EH (cell line): ENCODE data around the gene NTF4.

Source experiments
- DNase-seq: peaks from one replicate; pipeline ENCODE4 v3.0.0-alpha.2; 2015; ENCODE audit warnings: low read depth

Gene NTF4

DNA sequence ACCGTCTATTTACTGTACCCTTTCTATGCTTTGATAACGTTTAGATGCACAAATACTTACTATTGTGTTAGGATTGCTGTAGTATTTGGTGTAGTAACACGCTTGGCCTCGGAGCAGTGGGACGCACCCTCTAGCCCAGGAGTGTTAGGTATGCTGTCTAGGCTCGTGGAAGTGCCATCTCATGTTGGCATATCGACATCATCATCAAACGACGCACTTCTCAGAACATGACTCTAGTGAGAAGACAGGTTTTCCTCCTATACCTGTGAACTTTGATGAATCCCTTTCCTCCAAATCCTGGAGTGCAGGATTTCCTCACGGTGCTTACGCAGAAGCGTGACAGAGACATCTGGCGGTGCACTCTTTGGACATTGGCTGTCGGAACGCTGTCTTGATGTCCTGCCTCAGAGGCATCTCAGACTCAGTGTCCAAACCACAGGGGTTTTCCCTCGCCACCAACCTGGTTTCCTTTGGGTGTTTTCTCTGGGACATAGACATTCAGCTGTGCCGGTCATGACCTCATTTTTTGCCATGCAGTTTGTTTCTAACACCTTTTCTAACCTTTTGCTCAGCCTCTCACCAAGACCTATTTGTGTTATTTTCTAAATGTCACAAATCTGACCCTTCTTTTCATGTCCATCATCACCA lies 26.9 kb upstream of the NTF4 start:
- no peak for DNase-seq

DNA sequence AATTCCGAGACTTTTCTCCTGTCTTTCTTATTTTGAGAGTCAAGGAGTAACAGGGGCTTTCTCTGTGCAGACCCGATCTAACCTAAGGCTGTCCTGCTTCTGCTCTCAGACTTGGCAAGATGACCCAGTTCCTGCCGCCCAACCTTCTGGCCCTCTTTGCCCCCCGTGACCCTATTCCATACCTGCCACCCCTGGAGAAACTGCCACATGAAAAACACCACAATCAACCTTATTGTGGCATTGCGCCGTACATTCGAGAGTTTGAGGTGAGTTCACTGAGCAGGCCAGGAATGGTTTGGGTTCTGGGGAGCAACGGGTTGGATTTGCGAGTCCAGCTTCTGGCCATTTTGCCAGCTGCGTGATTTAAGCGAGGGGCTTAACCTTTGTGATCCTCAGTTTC lies 21.7 kb upstream of the NTF4 start:
- no peak for DNase-seq

DNA sequence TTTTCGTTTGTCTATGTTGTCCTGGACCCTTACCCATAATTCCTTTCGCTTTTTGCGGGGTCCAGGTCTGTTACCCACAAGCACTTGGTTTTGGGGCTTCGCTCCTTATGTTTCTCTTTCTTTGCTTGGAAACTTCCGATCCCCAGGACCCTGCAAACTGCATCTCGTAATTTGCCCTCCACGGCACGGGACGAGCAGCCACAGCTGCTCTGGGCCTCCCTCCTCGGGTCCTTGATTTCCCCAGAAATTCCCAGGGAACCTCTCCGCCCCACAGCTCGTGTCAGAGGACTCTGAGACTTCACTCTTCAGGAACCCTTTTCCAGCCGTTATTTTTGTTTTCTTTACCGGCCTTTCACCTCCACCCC lies 21.2 kb upstream of the NTF4 start:
- no peak for DNase-seq

DNA sequence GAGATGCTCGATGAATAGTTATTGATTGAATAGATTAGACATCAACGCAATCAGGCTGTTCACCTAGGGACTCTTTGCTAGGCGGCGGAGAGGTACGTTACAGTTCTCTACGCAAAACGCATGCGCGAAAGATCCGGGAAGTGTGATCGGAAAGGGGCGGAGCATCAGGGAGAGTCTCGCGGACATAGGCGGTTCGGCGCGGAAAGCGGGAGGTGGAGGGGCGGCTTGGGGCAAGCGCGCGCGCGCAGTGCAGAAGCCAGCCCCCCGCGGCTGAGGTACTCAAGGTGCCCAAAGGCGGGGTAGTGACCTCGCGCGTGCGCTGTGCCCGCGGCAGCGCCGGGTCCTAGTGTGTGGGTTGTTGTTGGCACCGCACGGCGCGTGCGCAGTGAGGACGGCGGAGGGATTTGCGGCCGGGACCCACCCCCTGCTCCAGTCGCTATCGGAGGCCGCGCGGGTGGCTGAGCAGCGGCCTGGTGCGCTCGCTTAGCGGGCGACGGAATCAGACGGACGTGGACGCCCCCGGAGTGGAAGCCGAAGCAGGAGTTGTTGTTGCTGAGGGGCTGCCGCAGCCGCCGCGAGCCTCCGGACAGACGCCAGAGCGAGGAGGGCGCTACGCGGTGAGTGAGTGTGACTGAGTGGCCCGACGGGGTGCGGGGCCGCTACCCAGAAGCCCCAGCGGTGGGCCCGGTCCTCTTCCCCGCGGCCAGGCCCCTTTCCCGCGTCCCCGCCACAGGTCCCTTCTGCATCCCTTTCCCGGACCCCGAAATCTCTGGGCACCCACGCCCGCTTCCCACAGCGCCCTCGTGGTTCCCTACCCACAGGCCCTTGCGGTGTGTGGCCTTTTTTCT lies 20.6 kb upstream of the NTF4 start, which contains the start of gene SNRNP70:
SNRNP70 (plus strand) TSS at position 432 of the 848 bp plus-strand sequence. CDS start 964 bp downstream, outside the sequence.
- DNase-seq, result peak; percentile 99

DNA sequence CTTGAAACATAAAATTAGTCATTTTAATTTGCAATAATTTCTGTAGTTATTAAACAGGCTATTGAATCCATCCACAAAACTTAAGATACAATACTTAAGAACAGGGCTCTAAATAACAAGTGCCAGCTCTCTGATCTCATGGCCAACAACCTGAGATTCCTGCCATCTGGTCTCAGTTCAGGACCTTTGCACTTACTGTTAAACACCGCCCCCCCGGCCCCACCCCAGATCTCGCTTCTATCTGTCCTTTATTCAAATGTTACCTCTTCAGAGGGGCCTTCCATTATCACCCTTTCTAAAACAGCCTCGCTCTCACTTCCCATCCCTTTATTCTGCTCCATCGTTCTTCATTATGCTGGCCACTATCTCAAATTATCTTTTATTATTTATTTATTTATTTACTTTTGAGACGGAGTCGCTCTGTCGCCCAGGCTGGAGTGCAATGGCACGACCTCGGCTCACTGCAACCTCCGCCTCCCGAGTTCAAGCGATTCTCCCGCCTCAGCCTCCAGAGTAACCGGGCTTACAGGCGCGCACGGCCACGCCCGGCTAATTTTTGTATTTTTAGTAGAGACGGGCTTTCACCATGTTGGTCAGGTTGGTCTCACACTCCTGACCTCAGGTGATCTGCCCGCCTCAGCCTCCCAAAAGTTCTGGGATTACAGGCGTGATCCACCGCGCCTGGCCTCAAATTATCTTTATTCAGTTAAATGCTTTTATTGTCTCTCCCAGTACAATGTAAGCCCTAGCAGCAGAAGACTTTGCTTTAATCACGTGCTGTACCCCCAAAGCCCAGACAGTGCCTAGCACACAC lies 19.8 kb upstream of the NTF4 start:
- DNase-seq, result no peak

DNA sequence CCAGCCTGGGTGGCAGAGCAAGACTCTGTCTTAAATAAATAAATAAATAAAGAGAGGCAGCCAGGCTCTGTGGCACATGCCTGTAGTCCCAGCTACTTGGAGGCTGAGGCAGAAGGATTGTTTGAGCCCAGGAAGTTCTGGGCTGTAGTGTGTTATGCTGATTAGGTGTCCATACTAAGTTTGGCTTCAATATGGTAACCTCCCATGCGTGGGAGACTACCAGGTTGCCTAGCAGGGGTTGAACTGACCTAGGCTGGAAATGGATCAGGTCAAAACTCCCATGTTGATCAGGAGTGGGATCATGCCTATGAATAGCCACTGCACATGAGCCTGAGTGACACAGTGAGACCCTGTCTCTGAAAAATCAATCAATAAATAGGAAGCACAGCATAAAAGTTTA lies 16.7 kb upstream of the NTF4 start:
- DNase-seq, result no peak

DNA sequence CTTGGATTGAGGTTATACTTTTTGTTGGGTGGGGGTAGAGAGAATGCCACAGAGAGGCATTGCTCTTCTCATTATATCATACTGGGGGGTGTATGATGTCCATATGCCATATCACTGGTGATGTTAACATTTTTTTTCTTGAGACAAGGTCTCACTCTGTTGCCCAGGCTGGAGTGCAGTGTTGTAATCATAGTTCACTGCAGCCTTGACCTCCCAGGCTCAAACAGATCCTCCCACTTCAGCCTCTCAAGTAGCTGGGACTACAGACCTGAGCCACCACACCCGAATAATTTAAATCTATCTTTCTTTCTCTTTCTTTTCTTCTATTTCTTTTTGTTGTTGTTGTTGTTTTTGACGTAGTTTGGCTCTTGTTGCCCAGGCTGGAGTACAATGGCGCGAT lies 15.8 kb upstream of the NTF4 start:
- DNase-seq, result no peak

DNA sequence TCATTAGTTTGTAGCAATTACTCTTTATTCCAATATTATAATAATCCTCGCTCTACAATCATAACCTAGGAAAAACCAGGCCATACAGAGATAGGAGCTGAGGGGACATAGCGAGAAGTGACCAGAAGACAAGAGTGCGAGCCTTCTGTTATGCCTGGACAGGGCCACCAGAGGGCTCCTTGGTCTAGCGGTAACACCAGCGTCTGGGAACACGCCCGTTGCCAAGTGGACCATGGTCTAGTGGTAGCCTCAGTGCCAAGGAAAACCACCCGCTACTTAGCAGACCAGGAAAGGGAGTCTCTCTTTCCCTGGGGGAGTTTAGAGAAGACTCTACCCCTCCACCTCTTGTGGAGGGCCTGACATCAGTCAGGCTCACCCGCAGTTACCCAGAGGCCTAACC lies 10.3 kb upstream of the NTF4 start:
- peak; percentile 70 for DNase-seq

DNA sequence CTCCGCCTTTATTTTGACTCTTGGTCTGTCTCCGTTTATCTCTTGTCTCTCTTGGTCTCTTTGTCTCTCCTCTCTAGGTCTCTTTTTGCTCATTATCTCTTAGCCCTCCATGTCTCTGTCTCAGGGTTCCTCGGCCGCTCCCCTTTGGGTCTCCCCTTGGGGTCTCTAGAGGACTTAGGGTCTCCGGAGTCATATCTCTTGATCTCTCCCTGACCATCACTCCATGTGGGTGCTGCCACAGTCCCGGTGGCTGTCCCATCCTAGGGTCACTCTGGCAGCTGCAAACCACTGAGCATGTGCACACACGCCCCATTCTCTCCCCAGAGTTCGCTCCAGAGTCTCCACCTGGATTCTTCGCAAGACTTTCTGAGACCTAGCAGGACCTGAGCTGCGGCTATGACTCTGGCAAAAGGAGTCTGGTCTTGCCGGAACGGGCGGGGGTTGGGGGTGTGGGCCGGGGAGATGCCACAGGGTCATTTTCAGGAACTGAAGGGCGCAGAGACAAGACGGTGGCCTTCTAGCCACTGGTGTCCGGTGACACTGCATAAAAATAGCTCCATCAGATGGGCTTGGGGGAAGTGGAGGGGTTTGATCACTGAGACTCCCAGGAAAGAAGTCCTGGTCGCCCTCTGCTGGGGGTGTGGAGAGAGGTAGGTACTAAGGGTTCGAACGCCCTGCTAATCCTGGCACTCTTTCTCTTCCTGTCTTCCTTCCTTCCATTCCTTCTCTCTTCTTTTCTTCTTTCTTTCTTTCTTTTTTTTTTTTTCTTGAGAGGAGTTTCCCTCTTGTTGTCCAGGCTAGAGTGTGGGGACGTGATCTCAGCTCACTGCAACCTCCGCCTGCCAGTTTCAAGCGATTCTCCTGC lies 9.1 kb upstream of the NTF4 start:
- DNase-seq, result peak; percentile 46

DNA sequence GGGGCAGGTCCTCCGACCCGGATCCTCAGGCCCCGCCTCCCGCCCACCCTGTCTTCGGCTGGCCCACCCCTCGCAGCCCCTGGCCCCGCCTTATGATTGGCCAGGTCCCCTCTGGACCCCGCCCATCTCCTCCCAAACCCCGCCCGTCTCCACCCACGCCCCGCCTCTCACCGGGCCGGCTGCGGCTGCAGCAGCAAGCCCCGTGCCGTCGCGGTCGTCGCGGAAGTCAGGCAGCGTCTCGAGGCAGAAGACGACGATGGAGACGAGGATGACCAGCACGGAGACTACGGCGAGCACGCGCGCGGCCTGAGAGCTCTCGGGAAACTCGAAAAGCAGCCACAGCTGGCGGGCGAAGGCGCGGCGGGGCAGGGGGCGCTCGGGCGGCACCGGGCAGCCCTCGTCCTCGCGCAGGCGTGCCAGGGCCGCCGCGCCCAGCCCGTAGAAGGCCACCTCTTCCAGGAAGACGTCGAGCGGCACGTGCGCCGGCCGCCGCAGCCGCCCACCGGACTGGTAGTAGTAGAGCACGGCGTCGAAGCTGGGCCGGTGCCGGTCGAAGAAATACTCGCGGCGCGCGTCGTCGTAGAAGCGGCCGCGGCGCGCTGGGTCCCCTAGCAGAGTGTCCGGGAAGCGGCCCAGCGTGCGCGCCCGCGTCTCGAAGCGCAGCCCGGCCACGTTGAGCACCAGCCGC lies 7.4 kb upstream of the NTF4 start:
- DNase-seq, result no peak

DNA sequence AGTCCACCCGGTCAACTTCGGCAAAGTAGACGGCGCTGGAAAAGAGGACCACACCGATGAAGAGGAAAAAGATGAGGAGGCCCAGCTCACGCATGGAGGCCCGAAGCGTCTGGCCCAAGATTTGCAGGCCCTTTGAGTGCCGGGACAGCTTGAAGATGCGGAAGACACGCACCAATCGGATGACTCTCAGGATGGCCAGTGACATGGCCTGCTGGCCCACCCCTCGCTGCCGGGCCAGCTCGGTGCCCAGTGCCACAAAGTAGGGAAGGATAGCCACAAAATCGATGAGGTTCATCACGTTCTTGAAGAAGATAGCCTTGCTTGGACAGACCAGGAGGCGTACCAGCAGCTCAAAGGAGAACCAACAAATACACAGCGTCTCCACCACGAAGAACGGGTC lies 5.8 kb upstream of the NTF4 start:
- no peak for DNase-seq

DNA sequence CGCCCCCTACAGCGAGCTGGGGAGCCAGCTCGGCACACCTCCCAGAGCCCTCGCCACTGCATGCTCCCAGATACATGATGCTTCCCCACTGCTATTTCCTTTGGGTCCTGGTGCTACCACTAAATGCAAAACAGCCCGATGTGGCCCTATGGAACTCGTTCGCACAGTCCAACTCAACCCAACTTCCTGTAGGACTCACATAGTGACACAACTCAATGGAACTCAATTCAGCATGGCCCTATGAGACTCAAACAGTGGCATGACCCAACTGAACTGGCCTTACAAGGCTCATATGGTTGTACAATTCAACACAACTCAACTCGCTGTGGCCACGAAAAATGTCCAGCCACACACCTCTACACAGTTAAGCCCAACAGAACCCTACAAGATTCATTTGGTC lies 4.4 kb upstream of the NTF4 start:
- no peak for DNase-seq

DNA sequence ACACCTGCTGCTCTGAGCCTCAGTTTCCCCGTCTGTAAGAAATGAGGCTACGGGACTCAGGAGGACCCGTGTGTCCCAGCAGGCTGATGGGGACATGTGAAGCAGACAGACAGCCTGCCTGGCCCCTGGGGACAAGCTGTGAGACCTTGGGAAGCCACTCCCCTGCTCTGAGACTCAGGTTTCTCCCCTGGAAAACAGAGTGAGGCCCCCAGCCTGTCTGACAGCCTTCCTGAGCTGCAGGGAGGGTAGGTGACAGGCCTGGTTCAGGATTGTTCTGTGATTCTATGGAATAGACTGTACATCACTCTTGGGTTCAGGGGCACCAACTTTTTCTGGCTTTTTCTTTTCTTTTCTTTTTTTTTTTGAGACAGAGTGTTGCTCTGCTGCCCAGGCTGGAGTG lies 2.9 kb upstream of the NTF4 start:
- DNase-seq, result no peak

DNA sequence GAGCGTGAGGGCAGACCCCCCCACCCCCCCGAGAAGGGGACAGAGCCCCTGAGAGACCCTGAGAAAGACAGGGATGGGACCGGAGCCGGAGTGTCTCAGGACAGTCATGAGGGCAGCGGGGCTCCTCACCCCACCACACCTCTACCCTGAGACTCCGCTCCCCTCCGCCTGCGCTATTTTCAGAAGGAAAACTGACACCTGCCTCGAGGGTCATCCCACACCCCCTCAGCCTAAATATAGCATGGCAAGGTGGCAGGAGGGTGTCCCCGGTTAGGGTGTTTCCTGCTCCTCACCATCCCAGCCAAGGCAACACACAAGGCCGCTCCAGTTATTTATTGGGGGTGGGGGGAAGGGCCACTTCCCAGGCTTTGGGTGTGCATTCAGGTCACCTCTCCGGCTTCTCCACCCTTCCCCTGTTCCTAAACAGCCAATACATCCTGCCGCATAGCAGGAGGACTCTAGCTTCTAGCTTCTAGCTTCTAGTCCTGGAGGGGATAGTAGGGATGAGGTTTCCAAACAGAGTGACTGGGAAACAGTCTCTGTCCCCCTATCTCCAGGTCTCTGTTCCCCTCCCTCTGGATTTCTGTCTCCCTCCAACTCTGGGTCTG lies 1.4 kb upstream of the NTF4 start:
- no peak for DNase-seq

DNA sequence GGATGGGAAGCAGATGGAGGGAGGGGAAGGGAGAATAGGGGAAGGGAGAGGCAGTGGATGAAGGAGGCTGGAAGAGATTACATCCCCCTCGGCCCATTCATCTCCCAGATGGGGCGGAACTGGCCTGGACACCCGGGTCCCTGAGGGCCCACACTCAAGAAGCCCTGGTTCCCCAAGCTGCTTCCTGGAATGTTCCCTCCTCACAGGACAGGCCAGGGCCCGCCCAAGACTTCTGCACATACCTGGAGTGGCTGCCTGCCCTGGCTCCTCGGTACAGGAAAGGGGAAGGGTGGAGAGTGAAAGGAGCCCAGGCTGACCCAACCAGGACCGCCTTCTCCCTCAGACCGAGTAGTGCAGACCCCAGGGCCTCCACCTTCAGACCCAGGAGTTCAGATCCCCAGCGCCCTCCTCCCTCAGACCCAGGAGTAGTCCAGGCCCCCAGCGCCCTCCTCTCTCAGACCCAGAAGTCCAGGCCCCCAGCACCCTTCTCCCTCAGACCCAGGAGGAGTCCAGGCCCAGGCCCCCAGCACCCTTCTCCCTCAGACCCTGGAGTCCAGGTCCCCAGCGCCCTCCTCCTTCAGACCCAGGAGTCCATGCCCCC lies 489 bp downstream of the NTF4 start:
- no peak for DNase-seq

DNA sequence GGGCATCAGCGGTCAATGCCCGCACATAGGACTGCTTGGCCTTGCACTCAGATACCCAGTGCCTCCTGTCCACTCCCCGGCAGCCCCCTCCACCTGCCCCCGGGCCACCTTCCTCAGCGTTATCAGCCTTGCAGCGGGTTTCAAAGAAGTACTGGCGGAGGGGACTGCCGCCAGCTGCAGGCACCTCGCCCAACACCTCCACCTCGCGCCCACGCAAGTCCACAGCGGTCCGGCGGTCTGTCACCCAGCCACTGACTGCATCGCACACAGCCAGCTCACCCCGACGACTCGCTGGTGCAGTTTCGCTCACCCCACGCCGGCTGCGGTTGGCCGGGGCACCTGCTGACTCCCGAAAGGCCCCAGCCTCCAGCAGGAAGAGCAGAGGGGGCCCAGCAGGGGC lies 3.2 kb downstream of the NTF4 start:
- no peak for DNase-seq

DNA sequence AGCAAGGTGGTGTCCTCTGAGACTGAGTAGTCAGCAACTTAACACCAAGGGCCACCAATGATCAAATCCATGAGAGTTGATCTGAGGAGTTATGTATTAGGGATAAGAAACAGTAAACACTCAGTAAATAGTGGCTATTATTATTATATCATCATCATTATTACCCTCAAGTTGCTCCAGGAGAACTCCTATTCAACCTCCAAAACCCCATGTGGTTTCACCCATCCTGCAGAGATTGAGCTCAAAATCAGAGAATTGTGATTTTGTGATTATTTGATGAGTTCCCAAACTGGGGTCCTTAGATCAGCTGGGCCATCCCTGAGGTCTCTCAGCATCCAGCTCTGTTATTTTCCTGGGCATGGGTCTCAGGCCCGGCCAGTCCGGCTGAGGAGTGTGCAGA lies 3.6 kb downstream of the NTF4 start:
- DNase-seq, result no peak

DNA sequence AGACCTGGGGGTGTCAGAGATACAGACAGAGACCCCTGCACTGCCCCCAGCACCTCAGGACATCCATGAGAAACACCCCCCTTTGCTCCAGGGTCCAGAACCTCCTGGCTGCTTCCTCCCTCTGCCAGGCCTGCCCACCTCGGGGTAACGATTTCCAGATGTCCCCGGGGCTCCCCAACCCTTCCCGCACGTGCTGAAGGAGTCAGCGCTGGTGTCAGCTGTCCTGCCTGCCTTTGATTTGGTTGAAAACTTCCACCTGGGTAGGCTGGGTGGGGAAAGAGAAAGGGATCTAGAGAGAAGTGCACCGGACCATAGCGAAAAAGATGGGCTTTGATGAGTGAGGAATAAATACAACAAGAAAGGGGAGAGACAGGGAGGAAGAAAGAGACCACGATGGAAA lies 5.6 kb downstream of the NTF4 start:
- DNase-seq, result no peak

DNA sequence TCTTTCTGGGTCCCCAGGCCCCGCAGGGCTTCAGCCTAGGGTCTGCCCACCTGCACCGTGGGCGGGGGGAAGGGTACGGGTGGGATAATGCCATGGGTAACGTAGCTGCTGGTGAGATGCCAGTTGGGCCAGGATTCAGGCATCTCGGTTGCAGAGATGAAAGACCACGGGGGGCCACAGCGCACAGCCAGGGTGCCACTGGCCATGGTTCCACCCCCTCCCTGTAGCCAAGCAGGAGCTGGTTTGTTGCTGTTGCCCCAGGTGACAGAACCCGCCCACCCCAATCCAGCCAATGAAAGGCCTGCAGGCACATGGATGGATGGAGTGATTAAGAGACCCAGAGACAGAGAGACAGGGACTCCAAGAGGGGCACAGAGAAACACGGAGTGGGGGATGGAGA lies 6.1 kb downstream of the NTF4 start:
- peak; percentile 61 for DNase-seq

DNA sequence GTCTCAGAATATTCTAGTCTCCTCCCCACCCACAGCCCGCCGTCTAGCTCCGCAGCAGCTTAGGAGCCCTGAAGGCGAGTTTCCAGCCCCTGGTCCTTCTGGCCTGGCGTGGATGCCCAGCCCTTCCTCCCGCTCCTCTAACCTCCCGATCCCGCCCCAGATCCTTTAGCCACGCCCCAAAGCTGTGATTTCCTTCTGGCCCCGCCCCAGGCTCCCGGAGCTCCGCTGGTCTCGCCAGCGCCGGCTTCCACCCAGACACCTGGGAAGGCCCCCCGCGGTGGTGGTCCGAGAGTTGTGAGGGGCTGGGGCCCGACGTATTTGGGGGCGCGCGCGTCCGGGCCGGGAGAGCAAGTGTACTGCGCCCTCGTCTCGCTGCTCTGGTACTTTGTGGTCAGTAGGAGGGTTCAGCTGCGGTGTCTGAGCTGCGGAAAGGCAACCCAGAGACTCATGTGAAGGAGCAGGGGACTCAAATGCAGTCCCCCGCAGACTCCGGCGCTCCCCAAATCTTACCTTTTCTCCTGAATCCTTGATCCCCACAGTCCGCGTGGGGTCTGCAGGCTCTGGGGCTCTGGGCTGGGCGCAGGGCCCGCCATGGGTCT lies 6.9 kb downstream of the NTF4 start, which contains the start of gene CGB7:
CGB7 (minus strand) TSS at position 114 of the 599 bp plus-strand sequence. CDS start 2,374 bp downstream, outside the sequence.
- peak; percentile 79 for DNase-seq
